ENCODE data around the gene ZNF385B.

The ZNF385B gene

GRCh38 chr2:179861416-179862067, at the start of gene ZNF385B:
Gene ZNF385B, minus strand, starts transcription at chr2:179861612.
- H3K4me3 ChIP-seq (ENCODE audit: control insufficient read depth, low read depth, low read length): peak within 1 kb of the TSS; percentile 56
- no peak for TF ChIP-seq CTCF (conservative IDR thresholded peaks at IDR 0.05; ENCODE audit: control insufficient read depth, insufficient read depth, low read depth, low read length)
- peak; percentile 15 for DNase-seq (ENCODE audit: low read depth)

- H3K4me3 ChIP-seq (ENCODE audit: control insufficient read depth, low read depth, low read length): no peak overlapping the region
- TF ChIP-seq CTCF (conservative IDR thresholded peaks at IDR 0.05; ENCODE audit: control insufficient read depth, insufficient read depth, low read depth, low read length): no peak
- DNase-seq (ENCODE audit: low read depth): no peak
Measured at GRCh38 chr2:179910735-179911113, 49.3 kb upstream of the ZNF385B start.

GRCh38 chr2:179909845-179910734, 48.7 kb upstream of the ZNF385B start:
- H3K4me3 ChIP-seq (ENCODE audit: control insufficient read depth, low read depth, low read length): no peak overlapping the region
- TF ChIP-seq CTCF (conservative IDR thresholded peaks at IDR 0.05; ENCODE audit: control insufficient read depth, insufficient read depth, low read depth, low read length): no peak
- DNase-seq (ENCODE audit: low read depth): no peak

GRCh38 chr2:179900655-179901054, 39.2 kb upstream of the ZNF385B start:
- DNase-seq (ENCODE audit: low read depth): peak; percentile 4
- no peak overlapping the region for H3K4me3 ChIP-seq (ENCODE audit: control insufficient read depth, low read depth, low read length)
- TF ChIP-seq CTCF (conservative IDR thresholded peaks at IDR 0.05; ENCODE audit: control insufficient read depth, insufficient read depth, low read depth, low read length): no peak

- H3K4me3 ChIP-seq (ENCODE audit: control insufficient read depth, low read depth, low read length): no peak overlapping the region
- no peak for TF ChIP-seq CTCF (conservative IDR thresholded peaks at IDR 0.05; ENCODE audit: control insufficient read depth, insufficient read depth, low read depth, low read length)
Measured at GRCh38 chr2:179899666-179900065, 38.3 kb upstream of the ZNF385B start.

GRCh38 chr2:179898873-179899272, 37.5 kb upstream of the ZNF385B start:
- peak; percentile 50 for DNase-seq (ENCODE audit: low read depth)
- H3K4me3 ChIP-seq (ENCODE audit: control insufficient read depth, low read depth, low read length): no peak overlapping the region
- peak; percentile 53 for TF ChIP-seq CTCF (conservative IDR thresholded peaks at IDR 0.05; ENCODE audit: control insufficient read depth, insufficient read depth, low read depth, low read length)

More at GRCh38 chr2:179899666-179900065, 38.3 kb upstream of the ZNF385B start:
- DNase-seq (ENCODE audit: low read depth): no peak
